ENCODE results near the gene PATL2.
"Not testable (repeated sequence)": the region's sequence is repeated elsewhere in the genome, so short reads cannot be mapped to it uniquely, and the experiment has no call there.

The PATL2 gene

GRCh38 chr15:44695294-44695693, 15.8 kb downstream of the PATL2 start:
- H3K4me3 ChIP-seq (ENCODE audit: low read depth in 1 of 5, low read length in 5 of 5), result no peak overlapping the region
- H3K9ac ChIP-seq (ENCODE audit: low read length in 5 of 5), result no peak overlapping the region
- H3K27ac ChIP-seq (ENCODE audit: low read depth, low read length), result no peak overlapping the region
- no peaks in the 10 kb centered on the region for H3K27me3 ChIP-seq (ENCODE audit: control insufficient read depth in 5 of 5, insufficient read depth in 4 of 5, low read length in 5 of 5)
- H3K4me1 ChIP-seq (ENCODE audit: control insufficient read depth in 5 of 5, insufficient read depth in 5 of 5, low read length in 5 of 5), result no peaks in the 10 kb centered on the region
- no peaks in the 10 kb centered on the region for H3K36me3 ChIP-seq (ENCODE audit: control insufficient read depth in 5 of 5, insufficient read depth in 5 of 5, low read length in 5 of 5)
- H3K9me3 ChIP-seq (ENCODE audit: control insufficient read depth in 5 of 5, low read length in 5 of 5), result no peaks in the 10 kb centered on the region

- Histone ChIP-seq H3K4me3 (ENCODE audit: low read depth in 1 of 5, low read length in 5 of 5) (no peak overlapping the region), H3K27me3 (ENCODE audit: control insufficient read depth in 5 of 5, insufficient read depth in 4 of 5, low read length in 5 of 5) (no peaks in the 10 kb centered on the region)
These were observed 16.7 kb downstream of the PATL2 start for GRCh38 chr15:44694416-44694815.

DNA sequence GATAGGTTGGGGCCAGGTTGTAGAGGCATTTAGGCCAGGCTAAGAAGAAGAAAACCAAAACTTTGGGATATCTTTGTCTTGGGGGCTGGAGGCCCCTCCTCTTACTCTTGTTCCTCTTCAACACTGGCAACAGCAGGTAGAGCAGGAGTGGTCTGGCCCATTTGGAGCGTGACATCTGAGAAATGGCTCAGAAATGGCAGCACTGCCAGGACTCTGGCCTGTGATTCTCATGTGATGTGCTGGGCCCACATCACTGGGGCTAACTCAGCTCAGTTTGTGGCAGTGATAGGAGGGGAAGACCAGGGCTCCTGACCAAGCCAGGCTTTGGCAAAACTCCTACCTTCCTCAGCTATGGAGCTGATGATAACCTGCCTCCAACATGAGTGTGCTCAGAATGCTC, 18.5 kb downstream of the PATL2 start:
- no peaks in the 10 kb centered on the region for H3K27me3 ChIP-seq (ENCODE audit: control insufficient read depth in 5 of 5, insufficient read depth in 4 of 5, low read length in 5 of 5)
- no peak overlapping the region for H3K4me3 ChIP-seq (ENCODE audit: low read depth in 1 of 5, low read length in 5 of 5)
- no peaks in the 10 kb centered on the region for H3K4me1 ChIP-seq (ENCODE audit: control insufficient read depth in 5 of 5, insufficient read depth in 5 of 5, low read length in 5 of 5)
- no peaks in the 10 kb centered on the region for H3K9me3 ChIP-seq (ENCODE audit: control insufficient read depth in 5 of 5, low read length in 5 of 5)
- H3K27ac ChIP-seq (ENCODE audit: low read depth, low read length), result no peak overlapping the region
- H3K9ac ChIP-seq (ENCODE audit: low read length in 5 of 5), result no peak overlapping the region
- no peaks in the 10 kb centered on the region for H3K36me3 ChIP-seq (ENCODE audit: control insufficient read depth in 5 of 5, insufficient read depth in 5 of 5, low read length in 5 of 5)

More at GRCh38 chr15:44694416-44694815, 16.7 kb downstream of the PATL2 start:
- Histone ChIP-seq H3K9ac (ENCODE audit: low read length in 5 of 5) (no peak overlapping the region), H3K4me1 (ENCODE audit: control insufficient read depth in 5 of 5, insufficient read depth in 5 of 5, low read length in 5 of 5) (no peaks in the 10 kb centered on the region), H3K9me3 (ENCODE audit: control insufficient read depth in 5 of 5, low read length in 5 of 5) (no peaks in the 10 kb centered on the region), H3K27ac (ENCODE audit: low read depth, low read length) (no peak overlapping the region), H3K36me3 (ENCODE audit: control insufficient read depth in 5 of 5, insufficient read depth in 5 of 5, low read length in 5 of 5) (no peaks in the 10 kb centered on the region)

DNA sequence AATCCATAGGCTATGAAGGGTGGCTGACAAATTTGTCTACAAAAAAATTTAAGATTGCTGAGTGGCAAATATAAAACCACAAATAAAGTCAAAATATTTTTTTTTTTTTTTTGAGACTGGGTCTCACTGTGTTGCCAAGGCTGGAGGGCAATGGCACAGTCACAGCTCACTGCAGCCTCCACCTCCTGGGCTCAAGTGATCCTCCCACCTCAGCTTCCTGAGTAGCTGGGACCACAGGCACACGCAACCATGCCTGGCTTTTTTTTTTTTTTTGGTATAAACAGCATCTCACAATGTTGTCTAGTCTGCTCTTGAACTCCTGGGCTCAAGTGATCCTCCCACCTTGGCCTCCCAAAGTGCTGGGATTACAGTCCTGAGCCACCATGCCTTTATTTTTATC, 20.9 kb downstream of the PATL2 start:
- H3K9ac ChIP-seq (ENCODE audit: low read length in 5 of 5); H3K4me3 ChIP-seq (ENCODE audit: low read depth in 1 of 5, low read length in 5 of 5); H3K4me1 ChIP-seq (ENCODE audit: control insufficient read depth in 5 of 5, insufficient read depth in 5 of 5, low read length in 5 of 5); H3K27me3 ChIP-seq (ENCODE audit: control insufficient read depth in 5 of 5, insufficient read depth in 4 of 5, low read length in 5 of 5); H3K9me3 ChIP-seq (ENCODE audit: control insufficient read depth in 5 of 5, low read length in 5 of 5); H3K27ac ChIP-seq (ENCODE audit: low read depth, low read length); H3K36me3 ChIP-seq (ENCODE audit: control insufficient read depth in 5 of 5, insufficient read depth in 5 of 5, low read length in 5 of 5): not testable (repeated sequence)

DNA sequence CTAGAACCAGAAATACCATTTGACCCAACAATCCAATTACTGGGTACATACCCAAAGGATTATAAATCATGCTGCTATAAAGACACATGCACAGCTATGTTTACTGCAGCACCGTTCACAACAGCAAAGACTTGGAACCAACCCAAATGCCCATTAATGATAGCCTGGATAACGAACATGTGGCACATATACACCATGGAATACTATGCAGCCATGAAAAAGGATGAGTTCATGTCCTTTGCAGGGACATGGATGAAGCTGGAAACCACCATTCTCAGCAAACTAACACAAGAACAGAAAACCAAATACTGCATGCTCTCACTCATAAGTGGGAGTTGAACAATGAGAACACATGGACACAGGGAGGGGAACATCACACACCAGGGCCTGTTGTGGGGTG, 21.8 kb downstream of the PATL2 start:
- H3K9ac ChIP-seq (ENCODE audit: low read length in 5 of 5); H3K27me3 ChIP-seq (ENCODE audit: control insufficient read depth in 5 of 5, insufficient read depth in 4 of 5, low read length in 5 of 5); H3K36me3 ChIP-seq (ENCODE audit: control insufficient read depth in 5 of 5, insufficient read depth in 5 of 5, low read length in 5 of 5); H3K27ac ChIP-seq (ENCODE audit: low read depth, low read length); H3K4me1 ChIP-seq (ENCODE audit: control insufficient read depth in 5 of 5, insufficient read depth in 5 of 5, low read length in 5 of 5); H3K4me3 ChIP-seq (ENCODE audit: low read depth in 1 of 5, low read length in 5 of 5); H3K9me3 ChIP-seq (ENCODE audit: control insufficient read depth in 5 of 5, low read length in 5 of 5): not testable (repeated sequence)

GRCh38 chr15:44682809-44683682, 28.1 kb downstream of the PATL2 start:
- H3K9me3 ChIP-seq (ENCODE audit: control insufficient read depth in 5 of 5, low read length in 5 of 5); H3K36me3 ChIP-seq (ENCODE audit: control insufficient read depth in 5 of 5, insufficient read depth in 5 of 5, low read length in 5 of 5); H3K4me3 ChIP-seq (ENCODE audit: low read depth in 1 of 5, low read length in 5 of 5); H3K27ac ChIP-seq (ENCODE audit: low read depth, low read length); H3K27me3 ChIP-seq (ENCODE audit: control insufficient read depth in 5 of 5, insufficient read depth in 4 of 5, low read length in 5 of 5); H3K9ac ChIP-seq (ENCODE audit: low read length in 5 of 5): not testable (repeated sequence)
- peaks cover 0 to 11% (median 4%) of the 10 kb centered on the region in 5 donors for H3K4me1 ChIP-seq (ENCODE audit: control insufficient read depth in 5 of 5, insufficient read depth in 5 of 5, low read length in 5 of 5)

DNA sequence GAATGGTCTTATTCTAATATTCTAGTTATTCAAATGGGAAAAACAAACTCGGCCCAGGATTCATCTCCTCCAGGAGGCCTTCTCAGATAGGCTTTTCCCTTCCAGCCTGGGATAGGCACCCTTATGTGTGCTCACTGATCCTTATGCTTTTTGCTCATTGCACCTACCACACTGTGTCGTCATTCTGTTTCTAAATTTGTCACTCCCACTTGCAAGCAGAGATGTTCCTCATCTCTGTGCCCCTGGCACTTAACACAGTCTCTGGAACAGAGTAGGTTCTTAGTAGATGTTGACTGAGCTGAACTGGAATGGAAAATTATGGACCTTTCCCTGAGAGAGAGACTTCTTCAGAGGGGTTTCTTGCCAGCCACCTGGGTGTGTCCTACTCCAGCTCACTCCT, 28.9 kb downstream of the PATL2 start:
- Histone ChIP-seq H3K27me3 (ENCODE audit: control insufficient read depth in 5 of 5, insufficient read depth in 4 of 5, low read length in 5 of 5) (no peaks in the 10 kb centered on the region), H3K27ac (ENCODE audit: low read depth, low read length) (no peak overlapping the region), H3K4me3 (ENCODE audit: low read depth in 1 of 5, low read length in 5 of 5) (no peak overlapping the region), H3K36me3 (ENCODE audit: control insufficient read depth in 5 of 5, insufficient read depth in 5 of 5, low read length in 5 of 5) (no peaks in the 10 kb centered on the region), H3K4me1 (ENCODE audit: control insufficient read depth in 5 of 5, insufficient read depth in 5 of 5, low read length in 5 of 5) (peaks cover 0 to 11% (median 4%) of the 10 kb centered on the region in 5 donors), H3K9ac (ENCODE audit: low read length in 5 of 5) (no peak overlapping the region), H3K9me3 (ENCODE audit: control insufficient read depth in 5 of 5, low read length in 5 of 5) (no peaks in the 10 kb centered on the region)

GRCh38 chr15:44676676-44677075, 34.4 kb downstream of the PATL2 start:
- no peaks in the 10 kb centered on the region for H3K4me1 ChIP-seq (ENCODE audit: control insufficient read depth in 5 of 5, insufficient read depth in 5 of 5, low read length in 5 of 5)
- no peak overlapping the region for H3K27ac ChIP-seq (ENCODE audit: low read depth, low read length)
- no peak overlapping the region for H3K9ac ChIP-seq (ENCODE audit: low read length in 5 of 5)
- H3K4me3 ChIP-seq (ENCODE audit: low read depth in 1 of 5, low read length in 5 of 5), result no peak overlapping the region
- no peaks in the 10 kb centered on the region for H3K36me3 ChIP-seq (ENCODE audit: control insufficient read depth in 5 of 5, insufficient read depth in 5 of 5, low read length in 5 of 5)
- H3K27me3 ChIP-seq (ENCODE audit: control insufficient read depth in 5 of 5, insufficient read depth in 4 of 5, low read length in 5 of 5), result no peaks in the 10 kb centered on the region
- no peaks in the 10 kb centered on the region for H3K9me3 ChIP-seq (ENCODE audit: control insufficient read depth in 5 of 5, low read length in 5 of 5)

- Histone ChIP-seq H3K9ac (ENCODE audit: low read length in 5 of 5) (no peak overlapping the region), H3K27me3 (ENCODE audit: control insufficient read depth in 5 of 5, insufficient read depth in 4 of 5, low read length in 5 of 5) (no peaks in the 10 kb centered on the region), H3K36me3 (ENCODE audit: control insufficient read depth in 5 of 5, insufficient read depth in 5 of 5, low read length in 5 of 5) (no peaks in the 10 kb centered on the region), H3K9me3 (ENCODE audit: control insufficient read depth in 5 of 5, low read length in 5 of 5) (no peaks in the 10 kb centered on the region), H3K27ac (ENCODE audit: low read depth, low read length) (no peak overlapping the region), H3K4me3 (ENCODE audit: low read depth in 1 of 5, low read length in 5 of 5) (no peak overlapping the region), H3K4me1 (ENCODE audit: control insufficient read depth in 5 of 5, insufficient read depth in 5 of 5, low read length in 5 of 5) (no peaks in the 10 kb centered on the region)
These were observed 35.2 kb downstream of the PATL2 start for GRCh38 chr15:44675911-44676310.

GRCh38 chr15:44673639-44674038, 37.5 kb downstream of the PATL2 start:
- Histone ChIP-seq H3K4me1 (ENCODE audit: control insufficient read depth in 5 of 5, insufficient read depth in 5 of 5, low read length in 5 of 5) (no peaks in the 10 kb centered on the region), H3K9ac (ENCODE audit: low read length in 5 of 5) (no peak overlapping the region), H3K9me3 (ENCODE audit: control insufficient read depth in 5 of 5, low read length in 5 of 5) (no peaks in the 10 kb centered on the region), H3K27me3 (ENCODE audit: control insufficient read depth in 5 of 5, insufficient read depth in 4 of 5, low read length in 5 of 5) (peaks cover 0 to under 1% (median 0%) of the 10 kb centered on the region in 5 donors), H3K36me3 (ENCODE audit: control insufficient read depth in 5 of 5, insufficient read depth in 5 of 5, low read length in 5 of 5) (no peaks in the 10 kb centered on the region), H3K27ac (ENCODE audit: low read depth, low read length) (no peak overlapping the region), H3K4me3 (ENCODE audit: low read depth in 1 of 5, low read length in 5 of 5) (no peak overlapping the region)
